ENCODE results near the gene ZFYVE9.

The ZFYVE9 gene

DNA sequence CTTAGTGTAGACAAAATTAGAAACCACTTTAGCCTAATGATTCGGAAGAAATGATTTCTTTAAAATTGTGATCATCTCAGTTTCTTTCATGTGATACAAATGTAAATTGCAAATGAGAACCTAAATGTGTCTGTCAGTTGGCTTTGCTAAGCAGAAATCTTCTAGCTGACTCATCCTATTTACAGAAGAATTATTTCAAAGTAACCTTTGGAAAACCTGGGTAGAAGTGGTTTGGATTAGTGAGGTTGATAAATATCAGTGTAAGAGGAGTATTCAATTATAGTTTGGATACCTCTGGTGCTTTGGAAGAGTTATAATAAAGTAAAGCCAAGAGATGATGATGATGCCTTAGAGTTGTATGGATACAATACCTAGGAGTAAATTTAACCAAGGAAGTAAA lies 186.7 kb downstream of the ZFYVE9 start:
- no peak overlapping the region for H3K27ac ChIP-seq
- TF ChIP-seq, protein P1, sequence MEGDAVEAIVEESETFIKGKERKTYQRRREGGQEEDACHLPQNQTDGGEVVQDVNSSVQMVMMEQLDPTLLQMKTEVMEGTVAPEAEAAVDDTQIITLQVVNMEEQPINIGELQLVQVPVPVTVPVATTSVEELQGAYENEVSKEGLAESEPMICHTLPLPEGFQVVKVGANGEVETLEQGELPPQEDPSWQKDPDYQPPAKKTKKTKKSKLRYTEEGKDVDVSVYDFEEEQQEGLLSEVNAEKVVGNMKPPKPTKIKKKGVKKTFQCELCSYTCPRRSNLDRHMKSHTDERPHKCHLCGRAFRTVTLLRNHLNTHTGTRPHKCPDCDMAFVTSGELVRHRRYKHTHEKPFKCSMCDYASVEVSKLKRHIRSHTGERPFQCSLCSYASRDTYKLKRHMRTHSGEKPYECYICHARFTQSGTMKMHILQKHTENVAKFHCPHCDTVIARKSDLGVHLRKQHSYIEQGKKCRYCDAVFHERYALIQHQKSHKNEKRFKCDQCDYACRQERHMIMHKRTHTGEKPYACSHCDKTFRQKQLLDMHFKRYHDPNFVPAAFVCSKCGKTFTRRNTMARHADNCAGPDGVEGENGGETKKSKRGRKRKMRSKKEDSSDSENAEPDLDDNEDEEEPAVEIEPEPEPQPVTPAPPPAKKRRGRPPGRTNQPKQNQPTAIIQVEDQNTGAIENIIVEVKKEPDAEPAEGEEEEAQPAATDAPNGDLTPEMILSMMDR (IDR thresholded peaks at IDR 0.05), result no peak
- TF ChIP-seq ZFX (IDR thresholded peaks at IDR 0.05; ENCODE audit: borderline replicate concordance), result no peak

DNA sequence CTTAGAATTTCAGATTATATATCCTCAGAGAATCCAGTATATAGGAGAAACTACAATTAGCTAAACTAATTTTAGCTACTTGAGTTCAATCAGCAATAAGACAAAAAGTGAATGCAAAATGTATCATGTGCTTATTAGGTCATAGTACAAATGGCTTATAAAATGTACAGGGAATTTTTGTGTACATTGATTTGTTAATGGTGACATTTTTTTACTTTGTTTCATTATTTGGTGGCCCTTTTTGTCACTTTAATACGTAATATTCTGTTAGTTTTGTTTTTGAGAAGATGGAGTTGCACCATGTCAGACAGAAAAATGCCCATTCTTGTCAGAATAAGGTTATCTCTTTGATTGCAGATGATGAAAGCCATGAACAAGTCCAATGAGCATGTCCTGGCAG lies 190.5 kb downstream of the ZFYVE9 start:
- TF ChIP-seq, protein P1 (IDR thresholded peaks at IDR 0.05), result no peak
- no peak for TF ChIP-seq ZFX (IDR thresholded peaks at IDR 0.05; ENCODE audit: borderline replicate concordance)
- no peak overlapping the region for H3K27ac ChIP-seq

DNA sequence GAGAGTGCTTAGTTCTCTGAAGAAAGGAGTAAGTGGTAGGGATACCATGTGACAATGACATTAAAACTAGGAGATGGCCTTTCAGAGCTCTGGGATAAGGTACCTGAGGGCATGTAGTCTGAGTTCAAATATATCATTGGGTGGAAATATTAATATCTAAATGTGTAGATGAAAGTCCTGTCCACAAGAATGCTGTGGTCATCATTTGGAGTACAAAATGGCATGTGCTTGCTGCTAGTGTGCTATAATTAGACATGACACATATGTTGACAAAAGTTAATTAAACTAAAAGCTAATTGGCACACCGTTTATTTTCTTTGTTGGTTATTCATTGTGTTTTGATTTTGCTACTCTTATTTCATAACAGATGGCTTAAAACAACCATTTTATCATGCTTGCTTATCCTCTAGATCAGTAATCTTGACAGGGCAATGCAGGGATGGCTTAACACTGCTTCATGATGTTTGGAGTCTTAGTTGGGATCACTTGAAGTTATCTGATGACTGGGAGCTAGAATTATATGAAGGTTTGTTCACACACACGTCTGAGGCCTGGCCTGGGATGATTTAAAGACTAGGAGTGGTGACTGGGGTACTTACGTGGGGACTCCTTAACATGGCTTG lies 193.1 kb downstream of the ZFYVE9 start:
- no peak for TF ChIP-seq ZFX (IDR thresholded peaks at IDR 0.05; ENCODE audit: borderline replicate concordance)
- TF ChIP-seq, protein P1 (IDR thresholded peaks at IDR 0.05), result no peak

DNA sequence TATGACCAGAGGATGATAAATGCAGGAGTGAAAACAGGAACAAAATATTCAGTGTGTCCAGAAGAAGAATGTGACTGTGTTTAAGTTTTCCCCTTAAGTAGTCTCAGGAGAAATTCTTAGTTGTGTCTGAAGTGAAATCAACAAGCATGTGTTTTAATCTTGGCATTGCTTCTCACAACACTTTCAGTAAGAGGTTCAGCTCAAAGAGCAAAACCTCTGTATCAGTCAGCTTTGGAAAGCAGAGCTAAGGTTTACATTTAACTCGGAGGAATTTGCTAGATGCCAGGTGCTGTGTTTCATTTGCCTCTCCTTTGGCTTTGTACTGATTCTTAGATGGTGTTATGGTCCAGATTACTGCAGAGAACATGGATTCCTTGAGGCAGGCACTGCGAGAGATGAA lies 195.6 kb downstream of the ZFYVE9 start:
- H3K27ac ChIP-seq, result no peak overlapping the region
- TF ChIP-seq, protein P1 (IDR thresholded peaks at IDR 0.05), result no peak
- TF ChIP-seq ZFX (IDR thresholded peaks at IDR 0.05; ENCODE audit: borderline replicate concordance), result no peak

More for the DNA sequence above, 193.1 kb downstream of the ZFYVE9 start:
- H3K27ac ChIP-seq, result no peak overlapping the region

DNA sequence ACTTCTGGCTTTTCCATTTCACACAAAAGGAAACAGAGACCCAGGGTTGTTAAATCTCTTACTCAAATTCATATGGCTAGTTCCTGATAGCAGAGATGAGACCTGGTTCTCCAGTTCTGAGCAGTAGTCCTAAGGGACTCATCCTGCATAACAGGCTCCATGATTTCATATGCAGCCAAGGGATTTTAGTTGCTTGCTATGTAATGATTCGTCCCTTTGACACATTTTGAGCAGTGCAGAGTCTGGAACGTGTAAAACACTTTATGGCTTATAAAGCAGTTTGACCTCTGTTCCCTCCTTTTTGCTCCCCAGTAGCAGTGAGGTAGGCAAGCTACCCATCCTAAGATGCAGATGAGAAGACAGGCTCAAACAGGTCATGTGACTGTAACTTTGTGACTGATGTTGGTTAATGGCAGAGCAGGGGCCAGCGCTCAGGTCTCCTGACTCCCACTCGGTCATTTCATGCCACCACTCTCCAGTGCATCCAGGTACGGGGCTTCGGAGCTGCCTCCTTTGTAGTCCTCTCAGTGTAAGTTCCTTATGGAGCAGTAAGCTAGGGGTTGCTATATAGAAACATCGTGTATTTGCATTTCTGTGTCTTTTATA lies 199.9 kb downstream of the ZFYVE9 start:
- TF ChIP-seq ZFX (IDR thresholded peaks at IDR 0.05; ENCODE audit: borderline replicate concordance), result no peak
- TF ChIP-seq, protein P1 (IDR thresholded peaks at IDR 0.05), result no peak
- no peak overlapping the region for H3K27ac ChIP-seq

DNA sequence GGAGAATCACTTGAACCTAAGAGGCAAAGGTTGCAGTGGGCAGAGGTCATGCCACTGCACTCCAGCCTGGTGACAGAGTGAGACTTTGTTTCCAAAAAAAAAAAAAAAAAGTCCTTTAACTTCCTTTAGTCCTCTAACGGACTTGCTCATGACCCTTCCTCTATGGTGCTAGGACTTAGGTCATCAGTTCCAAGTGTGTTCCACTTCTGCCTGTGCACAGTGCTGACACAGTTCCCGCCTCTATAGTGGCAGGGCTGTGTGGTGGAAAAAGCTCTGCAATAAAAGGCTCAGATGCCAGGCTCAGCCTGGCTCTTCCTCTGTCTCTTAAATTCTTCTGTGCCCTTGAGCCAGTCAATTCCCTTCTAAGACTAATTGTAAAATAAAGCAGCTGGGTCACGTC lies 202.1 kb downstream of the ZFYVE9 start:
- no peak for TF ChIP-seq ZFX (IDR thresholded peaks at IDR 0.05; ENCODE audit: borderline replicate concordance)
- TF ChIP-seq, protein P1 (IDR thresholded peaks at IDR 0.05), result no peak
- H3K27ac ChIP-seq, result no peak overlapping the region

DNA sequence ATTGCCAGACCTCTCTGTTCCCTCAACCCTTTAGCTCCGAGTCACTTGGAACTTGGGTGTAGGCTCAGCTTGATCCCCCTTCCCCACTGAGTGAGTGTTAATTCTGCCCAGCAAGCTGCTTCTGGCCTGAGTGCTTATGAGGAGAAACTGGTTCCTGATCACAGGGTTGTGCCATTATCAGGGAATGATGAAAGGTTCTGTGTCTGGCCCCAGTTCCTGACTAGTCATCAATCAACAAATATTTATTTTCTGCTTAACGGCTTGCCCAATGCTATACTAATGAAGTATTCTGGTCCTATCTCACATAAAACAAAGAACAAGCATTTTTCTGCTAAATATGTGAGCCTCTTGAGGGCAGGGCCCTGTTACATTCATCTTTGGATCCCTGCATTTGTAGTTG lies 203.4 kb downstream of the ZFYVE9 start:
- TF ChIP-seq, protein P1 (IDR thresholded peaks at IDR 0.05), result no peak
- no peak for TF ChIP-seq ZFX (IDR thresholded peaks at IDR 0.05; ENCODE audit: borderline replicate concordance)
- no peak overlapping the region for H3K27ac ChIP-seq

Measured in 22Rv1 (cell line).